HepG2 (cell line): ENCODE measurements around the gene TNFAIP8L2. TPM values are rescaled to one million over a fixed set of nuclear protein-coding genes. Genes with fewer than 3 reads are reported as not detected.

ENCODE experiments used
- ATAC-seq: fragments of 200-7000 bp; cut with Tn5 transposase; 3 replicates; pipeline ENCODE4 v1.9.1; 2020; ENCODE audit warnings: mild to moderate bottlenecking, moderate library complexity
- BruUV-seq: library from RNA; stranded (reverse); fragments of 400-500 nt; replicated peaks from 2 replicates; lab custom pipeline; 2021; lab: Mats Ljungman, UMichigan
- CTCF ChIA-PET: fragments of 300-600 bp; formaldehyde crosslinking; extraction: SDS; loops from one replicate; lab custom pipeline; 2021; ENCODE audit warnings: low total read pairs, inconsistent platforms, low intra/inter-chr PET ratio; lab: Yijun Ruan, JAX
- POLR2A ChIA-PET: fragments of 350-600 bp; sonication (Branson Sonifier 250); formaldehyde crosslinking; loops from one replicate; lab custom pipeline; 2020; ENCODE audit warnings: antibody characterized with exemption, inconsistent platforms; lab: Yijun Ruan, JAX
- DNase-seq: peaks from one replicate; pipeline ENCODE4 v3.0.0-alpha.2; 2015; ENCODE audit warnings: low spot score
- FAIRE-seq: peaks from 3 replicates; lab custom pipeline; 2011; peaks lifted over from hg19 to GRCh38; lab: Jason Lieb, UNC
- H2AFZ ChIP-seq: one replicate; pipeline ENCODE4 v1.6.1; 2011; ENCODE audit warnings: low read length, inconsistent platforms
- H3K27ac ChIP-seq: fragments of 300-600 bp; 3 replicates; pipeline ENCODE4 v1.8.0; 2011; ENCODE audit warnings: mixed run types, mild to moderate bottlenecking, mixed read lengths, low read length, inconsistent platforms; ENCODE audit not compliant: insufficient read depth; ENCODE audit errors: extremely low read length
- H3K27me3 ChIP-seq, 2 experiments: fragments of 200-600 bp in 1 of 2; 2 replicates in 1 of 2; 3 replicates in 1 of 2; pipeline versions ENCODE4 v1.6.0 to v1.8.0; 2011; ENCODE audit warnings: low read length in 2 of 2, mild to moderate bottlenecking in 2 of 2, moderate library complexity in 2 of 2, inconsistent platforms in 1 of 2; ENCODE audit not compliant: insufficient read depth in 2 of 2, control insufficient read depth in 1 of 2
- H3K36me3 ChIP-seq, 2 experiments: fragments of 200-600 bp in 1 of 2; replicated peaks in 1 of 2; 2 replicates in 1 of 2; 3 replicates in 1 of 2; pipeline versions ENCODE4 v1.5.1 to v1.8.0; 2011; ENCODE audit warnings: low read length in 2 of 2, inconsistent platforms in 1 of 2; ENCODE audit not compliant: insufficient read depth in 2 of 2, control insufficient read depth in 1 of 2
- H3K4me1 ChIP-seq: 2 replicates; pipeline ENCODE4 v1.5.1; 2012; ENCODE audit warnings: low read length, inconsistent platforms; ENCODE audit not compliant: insufficient read depth
- H3K4me2 ChIP-seq: 2 replicates; pipeline ENCODE4 v1.6.0; 2011; ENCODE audit warnings: low read depth, low read length, inconsistent platforms
- H3K4me3 ChIP-seq, 3 experiments: fragments of 200-600 bp in 1 of 3; sonication (generic), shearing (Covaris generic) in 1 of 3; replicated peaks in 1 of 3; 2 replicates each; pipeline ENCODE4 v1.5.1; 2011 to 2016; ENCODE audit warnings: low read length in 3 of 3, inconsistent platforms in 2 of 3, low read depth in 2 of 3, mild to moderate bottlenecking in 2 of 3, control low read depth in 1 of 3, mixed read lengths in 1 of 3; ENCODE audit not compliant: insufficient read depth in 1 of 3
- H3K79me2 ChIP-seq: one replicate; pipeline ENCODE4 v1.6.1; 2011; ENCODE audit warnings: low read length, inconsistent platforms; ENCODE audit not compliant: insufficient read depth
- H3K9ac ChIP-seq: 2 replicates; pipeline ENCODE4 v1.6.0; 2011; ENCODE audit warnings: mild to moderate bottlenecking, low read depth, low read length, inconsistent platforms; ENCODE audit not compliant: insufficient read depth
- H3K9me3 ChIP-seq: 2 replicates; pipeline ENCODE4 v1.5.1; 2012; ENCODE audit warnings: mild to moderate bottlenecking, low read length
- H4K20me1 ChIP-seq: 2 replicates; pipeline ENCODE4 v1.6.0; 2011; ENCODE audit warnings: inconsistent platforms, mild to moderate bottlenecking, low read length, moderate library complexity; ENCODE audit not compliant: insufficient read depth
- EED ChIP-seq: sonication (generic); formaldehyde crosslinking; IDR thresholded peaks from 2 replicates; pipeline ENCODE4 v1.5.0; 2020; ENCODE audit warnings: mild to moderate bottlenecking, missing genetic modification reagents
- MXI1 ChIP-seq: IDR thresholded peaks from 3 replicates; pipeline ENCODE4 v1.6.1; 2012; ENCODE audit warnings: low read depth, low read length, inconsistent platforms, borderline replicate concordance
- NCOR1 ChIP-seq: fragments of 200-600 bp; sonication (generic); IDR thresholded peaks from 2 replicates; pipeline ENCODE4 v1.7.0; 2017; ENCODE audit warnings: antibody characterized with exemption, low read length, borderline replicate concordance
- SP1 ChIP-seq, 2 experiments: fragments of 450-650 bp in 1 of 2; sonication (generic) in 1 of 2; formaldehyde crosslinking in 1 of 2; IDR thresholded peaks; 2 replicates each; pipeline versions ENCODE4 v1.4.0 to v1.6.1; 2016 to 2020; ENCODE audit warnings: missing genetic modification reagents in 1 of 2
- SRSF4 ChIP-seq: fragments of 200-400 bp; formaldehyde crosslinking; IDR thresholded peaks from one replicate; pipeline ENCODE4 v1.6.1; 2018; ENCODE audit warnings: mild to moderate bottlenecking, low read depth, low read length, moderate library complexity; ENCODE audit not compliant: poor library complexity, severe bottlenecking
- ZFYVE20 ChIP-seq: sonication (generic); formaldehyde crosslinking; IDR thresholded peaks from 2 replicates; pipeline ENCODE4 v1.8.0; 2023; ENCODE audit warnings: low read depth, mild to moderate bottlenecking, moderate library complexity, missing genetic modification reagents, borderline replicate concordance
- ZNF253 ChIP-seq: sonication (generic); formaldehyde crosslinking; IDR thresholded peaks from 2 replicates; pipeline ENCODE4 v1.8.0; 2022; ENCODE audit warnings: mild to moderate bottlenecking, missing genetic modification reagents, borderline replicate concordance
- ZNF564 ChIP-seq: sonication (generic); formaldehyde crosslinking; IDR thresholded peaks from 2 replicates; pipeline ENCODE4 v1.8.1; 2023; ENCODE audit warnings: mild to moderate bottlenecking, missing genetic modification reagents
- ZNF687 ChIP-seq: sonication (generic); formaldehyde crosslinking; IDR thresholded peaks from 2 replicates; pipeline ENCODE4 v1.5.1; 2020; ENCODE audit warnings: mild to moderate bottlenecking, missing genetic modification reagents, moderate library complexity
- WGBS: methylation state at CpG from one replicate; pipeline ENCODE4 v1.1.6; 2017; ENCODE audit warnings: low lambda C conversion rate; 5-methylcytosine and 5-hydroxymethylcytosine counted together
- in situ Hi-C: cut with HindIII; loops from 2 replicates; pipeline ENCODE4 v1.10.0; 2017; ENCODE audit warnings: low pct_unique_long_range_greater_than_20kb; ENCODE audit not compliant: extremely low pct_ligation_motif_present
- intact Hi-C: fragments of 100-400 bp; cut with micrococcal nuclease; formaldehyde crosslinking; loops from one replicate; pipeline ENCODE4 v1.10.0; 2022; ENCODE audit not compliant: unreplicated experiment
- polyA plus RNA-seq, 8 experiments: library from polyadenylated mRNA; depleted of rRNA in 3 of 8; stranded (reverse) in 7 of 8; unstranded in 1 of 8; fragments of >200 nt; fragmentation: Illumina TruSeq in 4 of 8; extraction: Trizol in 4 of 8; gene quantifications; 2 replicates each; pipeline versions ENCODE4 v1.2.1 to v1.2.3, GENCODE V29; 2011 to 2016; ENCODE audit warnings: low read depth in 4 of 8, missing spikeins in 1 of 8, mixed read lengths in 1 of 8; ENCODE audit not compliant: insufficient read depth in 1 of 8
- total RNA-seq, 5 experiments: library from RNA; depleted of rRNA; stranded (reverse); fragments of >200 nt; fragmentation: Illumina TruSeq; extraction: Trizol; gene quantifications; 2 replicates each; pipeline ENCODE4 v1.2.3, GENCODE V29; 2016; ENCODE audit warnings: low read depth in 1 of 5
- TF ChIP-seq, protein P1 (sequence below), 2 experiments: fragments of 450-650 bp in 1 of 2; sonication (generic) in 1 of 2; formaldehyde crosslinking in 1 of 2; IDR thresholded peaks; 2 replicates each; pipeline versions ENCODE4 v1.6.1 to v1.8.0; 2016 to 2022; ENCODE audit warnings: antibody characterized with exemption in 1 of 2, mild to moderate bottlenecking in 1 of 2, missing genetic modification reagents in 1 of 2

Gene TNFAIP8L2
- total and polyA plus RNA-seq, 2 of the 13 experiments (the other 11 are each of a cell fraction or from before 2014, with no cell fraction given): not detected

GRCh38 chr1:151165281-151165737 is 8.9 kb downstream of the TNFAIP8L2 start:
- H3K27ac ChIP-seq: peak overlapping the region; percentile 85
- H2AFZ ChIP-seq: peak overlapping the region; percentile 94
- H3K4me1 ChIP-seq: peaks cover 25% of the 10 kb centered on the region
- no peaks in the 10 kb centered on the region for H3K9me3 ChIP-seq
- ATAC-seq (peak; percentile 78), FAIRE-seq (no peak), DNase-seq (peak; percentile 19)
- peak overlapping the region; percentile 93 for H3K9ac ChIP-seq
- peaks cover 13 to 17% of the 10 kb centered on the region in 2 experiments for H3K36me3 ChIP-seq
- in situ Hi-C loops: no loop called here
- 0% methylated on average over 15 of the region's 15 CpGs for WGBS
- POLR2A ChIA-PET: interaction anchor here (0.6 to 2.8 kb wide), 9 partner anchors 10 to 207 kb away, joined by 3 to 25 read pairs (median 4); partner anchors contain the start of genes PSMD4 and VPS72
- H3K27me3 ChIP-seq: peaks cover 0 to 5% of the 10 kb centered on the region in 2 experiments; a peak in 2 of 5 replicates
- BruUV-seq: no TSS peak
- H4K20me1 ChIP-seq: no peaks in the 10 kb centered on the region
- CTCF ChIA-PET: no interaction called here
- H3K4me2 ChIP-seq: peak overlapping the region; percentile 91
- H3K4me3 ChIP-seq: peak overlapping the region; percentile 91 to 94 (median 93)
- peaks cover 17% of the 10 kb centered on the region for H3K79me2 ChIP-seq
- intact Hi-C loops: no loop called here
- TF ChIP-seq MXI1 (no peak; the same call in 2 of the 3 replicates), SRSF4 (no peak), ZFYVE20 (no peak), EED (no peak), SP1 (IDR thresholded peaks at IDR 0.05) (no peak), SP1 (CRISPR knock-in tag; IDR thresholded peaks at IDR 0.05) (no peak), NCOR1 (peak; percentile 31; the same call in 1 of the 2 replicates), ZNF564 (CRISPR knock-in tag) (no peak), ZNF687 (peak; percentile 70), ZNF253 (CRISPR knock-in tag) (no peak)
- TF ChIP-seq, protein P1, sequence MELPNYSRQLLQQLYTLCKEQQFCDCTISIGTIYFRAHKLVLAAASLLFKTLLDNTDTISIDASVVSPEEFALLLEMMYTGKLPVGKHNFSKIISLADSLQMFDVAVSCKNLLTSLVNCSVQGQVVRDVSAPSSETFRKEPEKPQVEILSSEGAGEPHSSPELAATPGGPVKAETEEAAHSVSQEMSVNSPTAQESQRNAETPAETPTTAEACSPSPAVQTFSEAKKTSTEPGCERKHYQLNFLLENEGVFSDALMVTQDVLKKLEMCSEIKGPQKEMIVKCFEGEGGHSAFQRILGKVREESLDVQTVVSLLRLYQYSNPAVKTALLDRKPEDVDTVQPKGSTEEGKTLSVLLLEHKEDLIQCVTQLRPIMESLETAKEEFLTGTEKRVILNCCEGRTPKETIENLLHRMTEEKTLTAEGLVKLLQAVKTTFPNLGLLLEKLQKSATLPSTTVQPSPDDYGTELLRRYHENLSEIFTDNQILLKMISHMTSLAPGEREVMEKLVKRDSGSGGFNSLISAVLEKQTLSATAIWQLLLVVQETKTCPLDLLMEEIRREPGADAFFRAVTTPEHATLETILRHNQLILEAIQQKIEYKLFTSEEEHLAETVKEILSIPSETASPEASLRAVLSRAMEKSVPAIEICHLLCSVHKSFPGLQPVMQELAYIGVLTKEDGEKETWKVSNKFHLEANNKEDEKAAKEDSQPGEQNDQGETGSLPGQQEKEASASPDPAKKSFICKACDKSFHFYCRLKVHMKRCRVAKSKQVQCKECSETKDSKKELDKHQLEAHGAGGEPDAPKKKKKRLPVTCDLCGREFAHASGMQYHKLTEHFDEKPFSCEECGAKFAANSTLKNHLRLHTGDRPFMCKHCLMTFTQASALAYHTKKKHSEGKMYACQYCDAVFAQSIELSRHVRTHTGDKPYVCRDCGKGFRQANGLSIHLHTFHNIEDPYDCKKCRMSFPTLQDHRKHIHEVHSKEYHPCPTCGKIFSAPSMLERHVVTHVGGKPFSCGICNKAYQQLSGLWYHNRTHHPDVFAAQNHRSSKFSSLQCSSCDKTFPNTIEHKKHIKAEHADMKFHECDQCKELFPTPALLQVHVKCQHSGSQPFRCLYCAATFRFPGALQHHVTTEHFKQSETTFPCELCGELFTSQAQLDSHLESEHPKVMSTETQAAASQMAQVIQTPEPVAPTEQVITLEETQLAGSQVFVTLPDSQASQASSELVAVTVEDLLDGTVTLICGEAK (IDR thresholded peaks at IDR 0.05): no peak
- TF ChIP-seq, protein P1 (CRISPR knock-in tag; IDR thresholded peaks at IDR 0.05): no peak
